Measurements from ENCODE around the gene UBA1. TPM values are rescaled to one million over a fixed set of nuclear protein-coding genes. Genes with fewer than 3 reads are reported as not detected.

Gene UBA1
- polyA plus RNA-seq, 3 donors from 2014 or later = 146 to 205 (median 167) TPM

- Mint-ChIP-seq H3K4me3 (no peak overlapping the region), H3K36me3 (peaks cover 0 to 10% (median 0%) of the 10 kb centered on the region in 3 donors), H3K9me3 (no peaks in the 10 kb centered on the region), H3K27ac (peak overlapping the region in 1 of 6 donors; percentile 17), H3K27me3 (ENCODE audit: low read depth in 3 of 3) (peaks cover 3 to 9% (median 3%) of the 10 kb centered on the region in 3 donors), H3K4me1 (no peaks in the 10 kb centered on the region)
- DNase-seq = no peak
Observed at GRCh38 chrX:47174846-47175587, 18.6 kb upstream of the UBA1 start.

- H3K9me3 Mint-ChIP-seq = no peaks in the 10 kb centered on the region
- peaks cover 0 to 10% (median 0%) of the 10 kb centered on the region in 3 donors for H3K36me3 Mint-ChIP-seq
- peaks cover 1 to 9% (median 6%) of the 10 kb centered on the region in 3 donors for H3K27me3 Mint-ChIP-seq (ENCODE audit: low read depth in 3 of 3)
- H3K4me1 Mint-ChIP-seq = no peaks in the 10 kb centered on the region
- H3K27ac Mint-ChIP-seq = peak overlapping the region in 1 of 6 donors; percentile 17
- no peak for DNase-seq
- H3K4me3 Mint-ChIP-seq = no peak overlapping the region
Observed at GRCh38 chrX:47175588-47175980, 18.0 kb upstream of the UBA1 start.

DNA sequence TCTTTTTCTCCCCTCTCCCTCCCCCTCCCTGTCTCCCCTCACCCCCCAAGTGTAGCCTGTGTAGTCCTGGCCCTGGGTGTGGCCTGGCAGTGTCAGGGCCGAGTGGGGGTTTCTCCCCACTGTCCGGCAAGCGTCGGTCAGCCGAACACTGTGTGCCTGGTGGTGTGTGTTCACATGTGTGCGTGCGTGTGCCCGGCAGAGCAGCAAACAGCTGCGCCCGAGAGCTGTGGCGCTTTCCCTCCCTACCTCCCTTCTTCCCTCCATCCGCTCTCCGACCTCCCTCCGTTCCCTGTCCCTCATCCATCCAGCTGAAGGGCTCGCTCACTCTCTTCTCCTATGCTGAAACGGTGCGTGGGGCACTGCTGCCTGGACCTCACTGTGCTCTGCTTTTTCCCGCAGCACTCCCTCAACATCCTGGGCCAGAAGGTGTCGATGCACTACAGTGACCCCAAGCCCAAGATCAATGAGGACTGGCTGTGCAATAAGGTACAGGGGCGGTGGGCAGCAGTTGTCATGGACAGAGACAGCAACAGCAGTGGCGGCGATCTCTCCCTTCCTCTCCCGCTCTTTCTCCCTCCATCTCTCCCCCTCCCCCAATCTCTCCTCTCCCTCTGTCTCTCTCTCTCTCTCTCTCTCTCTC is 17.4 kb upstream of the UBA1 start:
- H3K36me3 Mint-ChIP-seq = peaks cover 0 to 10% (median 0%) of the 10 kb centered on the region in 3 donors
- no peak overlapping the region for H3K4me3 Mint-ChIP-seq
- H3K27me3 Mint-ChIP-seq (ENCODE audit: low read depth in 3 of 3) = peaks cover 1 to 9% (median 6%) of the 10 kb centered on the region in 3 donors
- H3K4me1 Mint-ChIP-seq = no peaks in the 10 kb centered on the region
- H3K9me3 Mint-ChIP-seq = no peaks in the 10 kb centered on the region
- DNase-seq = no peak
- peak overlapping the region in 1 of 6 donors; percentile 5 for H3K27ac Mint-ChIP-seq

DNA sequence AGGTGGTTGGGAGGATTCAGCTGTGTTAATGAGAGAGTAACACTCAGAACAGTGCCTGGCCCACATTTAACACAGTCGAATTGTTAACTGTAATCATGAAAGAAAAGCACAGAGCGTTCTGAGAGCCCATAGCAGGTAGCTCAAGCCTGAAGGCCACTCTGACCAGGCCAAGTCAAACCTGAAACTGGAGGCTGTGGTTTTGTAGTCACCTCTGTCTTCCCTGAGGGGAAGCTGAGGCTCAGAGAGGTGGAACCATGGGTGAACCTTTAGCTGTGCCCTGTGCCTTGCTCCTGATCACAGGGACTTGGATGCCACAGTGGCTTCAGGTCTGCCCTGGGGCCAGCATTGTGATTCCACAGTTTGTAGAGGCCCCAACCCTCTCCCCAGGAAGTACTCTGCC is 16.6 kb upstream of the UBA1 start:
- H3K27ac Mint-ChIP-seq = no peak overlapping the region
- H3K9me3 Mint-ChIP-seq = no peaks in the 10 kb centered on the region
- DNase-seq = no peak
- H3K36me3 Mint-ChIP-seq = peaks cover 0 to 10% (median 0%) of the 10 kb centered on the region in 3 donors
- peaks cover 1 to 9% (median 6%) of the 10 kb centered on the region in 3 donors for H3K27me3 Mint-ChIP-seq (ENCODE audit: low read depth in 3 of 3)
- H3K4me3 Mint-ChIP-seq = no peak overlapping the region
- H3K4me1 Mint-ChIP-seq = no peaks in the 10 kb centered on the region

- Mint-ChIP-seq H3K4me1 (no peaks in the 10 kb centered on the region), H3K4me3 (no peak overlapping the region), H3K27me3 (ENCODE audit: low read depth in 3 of 3) (peaks cover 1 to 9% (median 6%) of the 10 kb centered on the region in 3 donors), H3K9me3 (no peaks in the 10 kb centered on the region), H3K27ac (peak overlapping the region in 1 of 6 donors; percentile 73), H3K36me3 (peaks cover 0 to 10% (median 0%) of the 10 kb centered on the region in 3 donors)
- DNase-seq = no peak
Observed at GRCh38 chrX:47178337-47178736, 15.3 kb upstream of the UBA1 start.

DNA sequence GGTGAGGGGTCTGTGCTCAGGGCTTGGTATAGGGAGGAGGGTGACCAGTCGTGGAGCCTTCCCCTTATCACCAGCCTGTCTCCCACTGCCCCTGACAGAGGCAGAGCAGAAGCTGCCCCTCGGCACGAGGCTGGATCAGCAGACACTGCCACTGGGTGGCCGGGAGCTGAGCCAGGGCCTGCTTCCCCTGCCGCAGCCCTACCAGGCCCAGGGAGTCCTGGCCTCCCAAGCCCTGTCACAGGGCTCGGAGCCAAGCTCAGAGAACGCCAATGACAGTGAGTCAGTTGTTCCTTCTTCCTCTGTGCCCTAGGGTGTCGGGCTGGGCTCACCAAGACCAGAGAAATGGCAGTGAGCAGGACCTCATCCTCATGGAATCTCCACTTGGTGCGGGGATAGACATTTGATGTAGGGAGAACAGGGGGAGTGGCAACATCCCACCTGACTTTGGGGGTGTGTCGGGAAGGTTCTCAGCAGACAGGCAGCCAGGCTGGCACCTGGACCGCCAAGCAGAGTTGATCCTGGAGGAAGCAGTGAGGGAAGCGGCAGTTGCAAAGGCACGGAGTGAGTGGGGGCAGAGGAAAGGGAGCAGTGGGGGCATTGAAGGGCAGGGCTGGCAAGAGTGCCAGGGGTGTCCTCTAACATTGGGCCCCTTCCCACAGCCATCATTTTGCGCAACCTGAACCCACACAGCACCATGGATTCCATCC is 14.3 kb upstream of the UBA1 start:
- H3K9me3 Mint-ChIP-seq = no peaks in the 10 kb centered on the region
- no peak for DNase-seq
- H3K4me3 Mint-ChIP-seq = no peak overlapping the region
- H3K36me3 Mint-ChIP-seq = peaks cover 0 to 10% (median 0%) of the 10 kb centered on the region in 3 donors
- no peaks in the 10 kb centered on the region for H3K4me1 Mint-ChIP-seq
- peaks cover 0 to 6% (median 4%) of the 10 kb centered on the region in 3 donors for H3K27me3 Mint-ChIP-seq (ENCODE audit: low read depth in 3 of 3)
- H3K27ac Mint-ChIP-seq = no peak overlapping the region

- Mint-ChIP-seq H3K27me3 (ENCODE audit: low read depth in 3 of 3) (peaks cover 2 to 8% (median 4%) of the 10 kb centered on the region in 3 donors), H3K4me1 (no peaks in the 10 kb centered on the region), H3K9me3 (no peaks in the 10 kb centered on the region), H3K27ac (no peak overlapping the region), H3K36me3 (peaks cover 0 to 10% (median 0%) of the 10 kb centered on the region in 3 donors), H3K4me3 (no peak overlapping the region)
- no peak for DNase-seq
Observed at GRCh38 chrX:47179928-47180255, 13.7 kb upstream of the UBA1 start.

- Mint-ChIP-seq H3K27me3 (ENCODE audit: low read depth in 3 of 3) (peaks cover 2 to 9% (median 4%) of the 10 kb centered on the region in 3 donors), H3K4me1 (no peaks in the 10 kb centered on the region), H3K27ac (no peak overlapping the region), H3K9me3 (no peaks in the 10 kb centered on the region), H3K4me3 (no peak overlapping the region), H3K36me3 (peaks cover 0 to 10% (median 0%) of the 10 kb centered on the region in 3 donors)
- DNase-seq = no peak
Observed at GRCh38 chrX:47180346-47180745, 13.3 kb upstream of the UBA1 start.

GRCh38 chrX:47181301-47181700 is 12.3 kb upstream of the UBA1 start:
- Mint-ChIP-seq H3K9me3 (no peaks in the 10 kb centered on the region), H3K27ac (no peak overlapping the region), H3K4me1 (no peaks in the 10 kb centered on the region), H3K36me3 (peaks cover 0 to 14% (median 0%) of the 10 kb centered on the region in 3 donors), H3K4me3 (no peak overlapping the region), H3K27me3 (ENCODE audit: low read depth in 3 of 3) (peaks cover 3 to 9% (median 4%) of the 10 kb centered on the region in 3 donors)
- no peak for DNase-seq

DNA sequence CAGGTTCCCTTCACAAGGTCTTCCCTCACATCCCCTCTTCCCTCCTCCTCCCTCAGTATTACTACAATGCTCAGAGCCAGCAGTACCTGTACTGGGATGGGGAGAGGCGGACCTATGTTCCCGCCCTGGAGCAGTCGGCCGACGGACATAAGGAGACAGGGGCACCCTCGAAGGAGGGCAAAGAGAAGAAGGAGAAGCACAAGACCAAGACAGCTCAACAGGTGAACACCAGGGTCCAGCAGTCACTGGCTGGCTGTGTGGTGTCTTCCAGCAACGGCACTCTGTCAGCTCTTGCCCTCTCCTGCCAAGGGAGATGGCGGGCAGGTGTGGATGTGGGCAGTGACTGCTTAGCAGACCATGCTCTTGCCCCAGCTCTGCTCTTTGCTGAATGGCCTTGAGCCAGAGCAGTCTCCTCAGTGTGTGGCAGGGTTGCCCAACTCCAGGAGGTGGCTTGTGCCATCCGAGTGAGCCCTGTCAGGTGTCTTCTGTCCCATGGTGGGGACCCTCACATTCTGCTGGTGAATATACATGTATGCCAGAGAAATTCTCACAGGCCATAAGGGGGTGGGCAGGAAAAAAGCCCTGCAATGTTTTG is 11.4 kb upstream of the UBA1 start:
- Mint-ChIP-seq H3K9me3 (no peaks in the 10 kb centered on the region), H3K4me1 (no peaks in the 10 kb centered on the region), H3K27ac (peak overlapping the region in 1 of 6 donors; percentile 12), H3K27me3 (ENCODE audit: low read depth in 3 of 3) (peaks cover 3 to 9% (median 6%) of the 10 kb centered on the region in 3 donors), H3K4me3 (no peak overlapping the region), H3K36me3 (peaks cover 3 to 9% (median 3%) of the 10 kb centered on the region in 3 donors)
- no peak for DNase-seq

DNA sequence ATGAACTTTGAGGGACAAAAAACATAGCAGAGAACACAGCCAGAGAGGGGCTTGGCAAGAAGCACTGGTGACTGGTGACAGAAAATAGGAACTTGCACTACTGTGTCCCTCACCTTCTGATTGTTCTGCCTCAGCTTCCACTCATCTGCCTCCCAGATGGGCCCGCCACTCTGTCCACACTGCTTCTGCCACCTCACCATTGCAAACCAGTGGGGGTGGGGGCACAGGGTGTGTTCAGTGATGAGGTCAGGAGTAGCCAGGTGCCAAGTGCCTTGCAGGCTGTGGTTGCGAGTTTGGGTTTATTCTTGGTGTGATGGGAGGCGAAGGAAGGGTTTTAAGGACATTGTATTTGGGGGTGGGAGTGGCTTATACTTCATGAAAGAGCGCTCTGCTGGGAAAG is 9.1 kb upstream of the UBA1 start:
- Mint-ChIP-seq H3K4me3 (no peak overlapping the region), H3K4me1 (no peaks in the 10 kb centered on the region)

GRCh38 chrX:47185241-47185640 is 8.4 kb upstream of the UBA1 start:
- peaks cover 5 to 8% (median 7%) of the 10 kb centered on the region in 3 donors for H3K27me3 Mint-ChIP-seq (ENCODE audit: low read depth in 3 of 3)
- peaks cover 0 to under 1% of the 10 kb centered on the region in 2 donors for H3K4me1 Mint-ChIP-seq
- no peak for DNase-seq
- no peak overlapping the region for H3K4me3 Mint-ChIP-seq
- H3K27ac Mint-ChIP-seq = no peak overlapping the region
- H3K9me3 Mint-ChIP-seq = no peaks in the 10 kb centered on the region
- H3K36me3 Mint-ChIP-seq = peaks cover 3 to 4% (median 3%) of the 10 kb centered on the region in 3 donors

More for the DNA sequence above, 9.1 kb upstream of the UBA1 start:
- H3K27ac Mint-ChIP-seq = no peak overlapping the region
- peaks cover 5 to 9% (median 7%) of the 10 kb centered on the region in 3 donors for H3K27me3 Mint-ChIP-seq (ENCODE audit: low read depth in 3 of 3)
- H3K36me3 Mint-ChIP-seq = peaks cover 3 to 5% (median 3%) of the 10 kb centered on the region in 3 donors
- no peak for DNase-seq
- no peaks in the 10 kb centered on the region for H3K9me3 Mint-ChIP-seq

- peaks cover 9 to 10% of the 10 kb centered on the region in 2 donors for H3K4me1 Mint-ChIP-seq
- H3K9me3 Mint-ChIP-seq = no peaks in the 10 kb centered on the region
- H3K36me3 Mint-ChIP-seq = peaks cover 3 to 4% (median 3%) of the 10 kb centered on the region in 3 donors
- no peak overlapping the region for H3K4me3 Mint-ChIP-seq
- H3K27me3 Mint-ChIP-seq (ENCODE audit: low read depth in 3 of 3) = peaks cover 5 to 10% (median 7%) of the 10 kb centered on the region in 3 donors
- no peak for DNase-seq
- H3K27ac Mint-ChIP-seq = no peak overlapping the region
Observed at GRCh38 chrX:47186096-47186740, 7.4 kb upstream of the UBA1 start.
